CD4-positive, alpha-beta T cell (primary cell): ENCODE results near the gene HDLBP. TPM values are rescaled to one million over a fixed set of nuclear protein-coding genes. Genes with fewer than 3 reads are reported as not detected.

ENCODE experiments used
- ATAC-seq: fragments of 200-7000 bp; cut with Tn5 transposase; one replicate; pipeline ENCODE4 v1.10.0; 2022; ENCODE audit warnings: mild to moderate bottlenecking; ENCODE audit not compliant: poor library complexity
- CTCF ChIA-PET: fragments of 350-600 bp; sonication (Branson Sonifier 250); formaldehyde crosslinking; loops from one replicate; lab custom pipeline; 2021; ENCODE audit warnings: antibody characterized with exemption, inconsistent platforms; lab: Charles Lee
- POLR2A ChIA-PET: fragments of 350-600 bp; sonication (Branson Sonifier 250); formaldehyde crosslinking; loops from one replicate; lab custom pipeline; 2021; ENCODE audit warnings: antibody characterized with exemption, inconsistent platforms; lab: Charles Lee
- DNase-seq, 14 experiments: peaks; one replicate each; pipeline ENCODE4 v3.0.0-alpha.2; 2013 to 2020; ENCODE audit warnings: mixed read lengths in 2 of 14
- H3K27ac ChIP-seq, 2 donors: one replicate each; pipeline versions ENCODE4 v1.5.1 to v1.7.0; 2013; ENCODE audit warnings: low read length in 2 of 2, low read depth in 1 of 2, mild to moderate bottlenecking in 1 of 2
- H3K27me3 ChIP-seq, 2 experiments: 1 replicate in 1 of 2; 2 replicates in 1 of 2; pipeline versions ENCODE4 v1.6.1 to v1.7.0; 2013; ENCODE audit warnings: low read length in 2 of 2, control low read depth in 1 of 2, mild to moderate bottlenecking in 1 of 2, moderate library complexity in 1 of 2; ENCODE audit not compliant: insufficient read depth in 2 of 2, control insufficient read depth in 1 of 2
- H3K36me3 ChIP-seq: one replicate; pipeline ENCODE4 v1.6.1; 2013; ENCODE audit warnings: low read length, control low read depth; ENCODE audit not compliant: insufficient read depth
- H3K4me1 ChIP-seq: one replicate; pipeline ENCODE4 v1.6.1; 2013; ENCODE audit warnings: low read length, control low read depth; ENCODE audit not compliant: insufficient read depth
- H3K4me3 ChIP-seq: one replicate; pipeline ENCODE4 v1.5.1; 2013; ENCODE audit warnings: mild to moderate bottlenecking, low read length, moderate library complexity
- H3K9me3 ChIP-seq, 2 experiments: 1 replicate in 1 of 2; 2 replicates in 1 of 2; pipeline versions ENCODE4 v1.6.1 to v1.7.0; 2013; ENCODE audit warnings: low read length in 2 of 2, mild to moderate bottlenecking in 2 of 2, control low read depth in 1 of 2, moderate library complexity in 1 of 2; ENCODE audit not compliant: control insufficient read depth in 1 of 2, insufficient read depth in 1 of 2
- H3K27ac Mint-ChIP-seq: one replicate; pipeline ENCODE4 v1.8.0; 2020; ENCODE audit warnings: mixed read lengths
- H3K27me3 Mint-ChIP-seq: one replicate; pipeline ENCODE4 v1.8.0; 2021; ENCODE audit warnings: mixed read lengths
- H3K36me3 Mint-ChIP-seq: one replicate; pipeline ENCODE4 v1.8.0; 2021; ENCODE audit warnings: low read depth, mixed read lengths
- H3K4me1 Mint-ChIP-seq: one replicate; pipeline ENCODE4 v1.8.0; 2021; ENCODE audit warnings: low read depth, mixed read lengths
- H3K4me3 Mint-ChIP-seq: one replicate; pipeline ENCODE4 v1.8.0; 2020; ENCODE audit warnings: mild to moderate bottlenecking, mixed read lengths
- H3K9me3 Mint-ChIP-seq: one replicate; pipeline ENCODE4 v1.8.0; 2020; ENCODE audit warnings: mixed read lengths
- CTCF ChIP-seq: fragments of 200-600 bp; IDR thresholded peaks from one replicate; pipeline ENCODE4 v1.8.0; 2022; ENCODE audit warnings: antibody characterized with exemption, mild to moderate bottlenecking
- intact Hi-C, 2 experiments: fragments of 100-400 bp; cut with DNase I in 1 of 2; cut with micrococcal nuclease in 1 of 2; formaldehyde crosslinking; loops; one replicate each; pipeline versions ENCODE4 v1.15.1 to v1.9.0; 2023 to 2025; cut with DNase I, micrococcal nuclease
- total RNA-seq, 174 experiments: library from RNA in 2 of 174; stranded (reverse) in 2 of 174; gene quantifications; one replicate each; pipeline ENCODE4 v1.2.3 and lab custom pipeline; 2021 to 2026

HDLBP gene
- total RNA-seq, 2 experiments from 2014 or later, result 82.0 to 97.9 TPM

DNA sequence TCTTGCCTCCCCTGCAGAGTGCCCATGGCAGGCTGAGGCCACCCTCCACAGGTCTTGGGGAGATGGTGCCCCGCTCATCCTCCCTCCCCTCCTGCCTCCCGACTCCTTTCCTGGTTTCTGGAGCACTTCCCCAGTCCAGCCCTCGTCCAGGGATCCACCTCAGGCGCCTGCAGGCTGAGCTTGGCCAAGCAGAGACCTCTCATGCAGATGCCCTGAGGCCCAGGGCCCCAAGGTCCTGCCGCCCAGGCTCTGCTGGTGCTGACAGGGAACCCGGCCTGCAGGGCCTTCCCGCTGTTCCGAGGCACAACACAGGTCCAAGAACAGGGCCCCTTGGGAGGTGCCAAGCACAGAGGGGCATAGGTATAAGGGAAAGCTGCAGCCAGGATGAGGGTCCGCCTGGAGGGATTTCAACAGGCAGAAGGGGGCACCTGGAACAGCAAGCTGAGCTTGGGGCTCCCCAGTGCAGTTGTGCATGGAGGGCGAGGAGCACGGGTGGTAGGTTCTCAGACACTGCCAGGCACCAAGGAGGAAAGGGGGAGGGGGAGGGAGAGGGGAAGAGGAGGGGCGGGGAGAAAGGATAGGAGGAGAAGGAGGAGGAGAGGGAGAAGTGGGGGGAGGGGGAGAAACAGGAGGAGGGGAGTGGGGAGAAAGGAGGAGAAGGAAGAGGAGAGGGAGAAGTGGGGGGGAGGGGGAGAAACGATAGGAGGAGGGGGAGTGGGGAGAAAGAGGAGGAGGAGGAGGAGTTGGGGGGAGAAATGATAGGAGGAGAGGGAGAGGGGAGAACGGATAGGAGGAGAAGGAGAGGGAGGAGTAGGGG lies 128.2 kb downstream of the HDLBP start:
- H3K27ac Mint-ChIP-seq, result no peak overlapping the region
- no peaks in the 10 kb centered on the region for H3K4me1 ChIP-seq
- no peaks in the 10 kb centered on the region for H3K9me3 ChIP-seq
- peaks cover 14% of the 10 kb centered on the region for H3K36me3 ChIP-seq
- no peak overlapping the region for H3K4me3 ChIP-seq
- no peak for DNase-seq
- no peaks in the 10 kb centered on the region for H3K4me1 Mint-ChIP-seq
- intact Hi-C loops, result no loop called here
- no peak for TF ChIP-seq CTCF
- H3K4me3 Mint-ChIP-seq, result no peak overlapping the region
- no peaks in the 10 kb centered on the region for H3K9me3 Mint-ChIP-seq
- no peaks in the 10 kb centered on the region for H3K27me3 Mint-ChIP-seq
- H3K36me3 Mint-ChIP-seq, result peaks cover 5% of the 10 kb centered on the region
- H3K27ac ChIP-seq, result no peak overlapping the region
- ATAC-seq, result no peak
- ChIA-PET CTCF (no interaction called here), POLR2A (no interaction called here)
- H3K27me3 ChIP-seq, result no peaks in the 10 kb centered on the region

DNA sequence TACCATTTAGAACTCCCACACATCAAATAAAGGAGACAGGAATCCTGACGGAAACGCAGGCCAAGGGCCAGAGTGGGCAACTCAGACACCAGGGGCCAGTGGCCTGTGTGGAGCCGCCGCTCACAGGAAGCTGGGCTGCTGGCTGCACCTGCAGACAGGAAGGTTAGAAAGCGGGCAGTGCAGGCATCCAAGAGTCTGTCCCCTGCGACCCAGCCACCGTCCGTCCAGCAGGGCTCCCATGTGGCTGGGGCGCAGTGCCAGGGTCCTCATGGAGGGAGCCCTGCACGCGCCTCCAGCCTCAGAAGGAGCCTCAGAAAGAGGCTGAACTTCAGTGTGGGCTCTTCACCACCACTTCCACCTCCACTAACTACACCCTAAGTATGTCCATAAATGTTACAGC lies 129.5 kb downstream of the HDLBP start:
- no peak for ATAC-seq
- peaks cover 5% of the 10 kb centered on the region for H3K36me3 Mint-ChIP-seq

DNA sequence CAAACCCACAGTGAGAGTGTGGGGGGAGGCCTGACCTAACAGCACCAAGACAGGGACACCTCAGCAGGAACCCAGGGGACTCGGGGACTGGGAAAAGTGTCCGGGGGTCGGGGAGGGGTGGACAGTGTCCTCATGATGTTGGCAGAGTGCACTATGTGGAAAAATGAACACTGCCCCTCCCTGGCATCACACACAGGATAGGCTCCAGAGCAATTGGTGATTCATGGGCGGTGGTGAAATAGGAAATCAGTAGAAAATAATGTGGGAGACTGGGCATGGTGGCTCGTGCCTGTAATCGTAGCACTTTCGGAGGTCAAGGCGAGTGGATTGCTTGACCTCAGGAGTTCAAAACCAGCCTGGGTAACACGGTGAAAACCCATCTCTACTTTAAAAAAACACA lies 130.6 kb downstream of the HDLBP start:
- Mint-ChIP-seq H3K36me3 (peaks cover 9% of the 10 kb centered on the region), H3K27me3 (no peaks in the 10 kb centered on the region)
- POLR2A ChIA-PET, result no interaction called here

More for the DNA sequence above, 129.5 kb downstream of the HDLBP start:
- no peaks in the 10 kb centered on the region for H3K9me3 Mint-ChIP-seq
- no peaks in the 10 kb centered on the region for H3K27me3 ChIP-seq
- H3K4me3 ChIP-seq, result no peak overlapping the region
- intact Hi-C loops, result no loop called here
- no peak overlapping the region for H3K27ac ChIP-seq
- H3K4me1 ChIP-seq, result no peaks in the 10 kb centered on the region
- no peaks in the 10 kb centered on the region for H3K9me3 ChIP-seq
- H3K36me3 ChIP-seq, result peaks cover 14% of the 10 kb centered on the region
- H3K4me3 Mint-ChIP-seq, result no peak overlapping the region
- H3K27me3 Mint-ChIP-seq, result no peaks in the 10 kb centered on the region
- no peak overlapping the region for H3K27ac Mint-ChIP-seq
- H3K4me1 Mint-ChIP-seq, result no peaks in the 10 kb centered on the region
- POLR2A ChIA-PET, result no interaction called here
- TF ChIP-seq CTCF, result no peak
- no peak for DNase-seq
- CTCF ChIA-PET, result no interaction called here

More for the DNA sequence above, 130.6 kb downstream of the HDLBP start:
- no peak for TF ChIP-seq CTCF
- no peak overlapping the region for H3K4me3 ChIP-seq
- H3K27me3 ChIP-seq, result no peaks in the 10 kb centered on the region
- Mint-ChIP-seq H3K4me1 (no peaks in the 10 kb centered on the region), H3K9me3 (no peaks in the 10 kb centered on the region), H3K27ac (no peak overlapping the region), H3K4me3 (no peak overlapping the region)
- no peak for ATAC-seq
- no peaks in the 10 kb centered on the region for H3K9me3 ChIP-seq
- intact Hi-C loops, result no loop called here
- peaks cover 16% of the 10 kb centered on the region for H3K36me3 ChIP-seq
- CTCF ChIA-PET, result no interaction called here
- no peaks in the 10 kb centered on the region for H3K4me1 ChIP-seq
- no peak for DNase-seq
- no peak overlapping the region for H3K27ac ChIP-seq
